GM21526 (cell line): ENCODE data around the gene APLNR.
A peak's percentile ranks its signal among the peaks of the same experiment; 100 is the strongest.

Source experiments
- ATAC-seq: cut with Tn5 transposase; IDR thresholded peaks from one replicate; pipeline ENCODE4 v1.9.1; 2021; ENCODE audit warnings: moderate library complexity; ENCODE audit not compliant: unreplicated experiment, low FRiP score

Gene APLNR

GRCh38 chr11:57254631-57255030 is 17.6 kb upstream of the APLNR start:
- no peak for ATAC-seq

GRCh38 chr11:57251491-57252104 is 14.5 kb upstream of the APLNR start:
- ATAC-seq = no peak

GRCh38 chr11:57251037-57251436 is 14.0 kb upstream of the APLNR start:
- ATAC-seq = no peak

- peak; percentile 53 for ATAC-seq
These were observed 12.6 kb upstream of the APLNR start for GRCh38 chr11:57249384-57250319.

GRCh38 chr11:57248780-57249383 is 11.8 kb upstream of the APLNR start:
- peak; percentile 59 for ATAC-seq

GRCh38 chr11:57244911-57245310 is 7.9 kb upstream of the APLNR start:
- ATAC-seq = no peak

- ATAC-seq = no peak
These were observed 4.4 kb upstream of the APLNR start for GRCh38 chr11:57241353-57241972.

- ATAC-seq = no peak
These were observed 3.7 kb upstream of the APLNR start for GRCh38 chr11:57240757-57241156.

- ATAC-seq = no peak
These were observed 3.0 kb upstream of the APLNR start for GRCh38 chr11:57240007-57240406.

GRCh38 chr11:57239348-57239747 is 2.3 kb upstream of the APLNR start:
- ATAC-seq = no peak

GRCh38 chr11:57235761-57236703 is 1.0 kb downstream of the APLNR start:
- ATAC-seq = no peak

- no peak for ATAC-seq
These were observed 3.3 kb downstream of the APLNR start for GRCh38 chr11:57233702-57234101.

GRCh38 chr11:57231539-57232253 is 5.4 kb downstream of the APLNR start:
- no peak for ATAC-seq

GRCh38 chr11:57230791-57231538 is 6.1 kb downstream of the APLNR start:
- ATAC-seq = no peak

GRCh38 chr11:57230316-57230715 is 6.7 kb downstream of the APLNR start:
- ATAC-seq = no peak

- no peak for ATAC-seq
These were observed 8.4 kb downstream of the APLNR start for GRCh38 chr11:57228600-57228999.

- ATAC-seq = no peak
These were observed 12.5 kb downstream of the APLNR start for GRCh38 chr11:57224537-57224936.

GRCh38 chr11:57224128-57224527 is 12.9 kb downstream of the APLNR start:
- ATAC-seq = no peak

- no peak for ATAC-seq
These were observed 13.4 kb downstream of the APLNR start for GRCh38 chr11:57223601-57224000.
